GM18858 (cell line): ENCODE measurements around the gene TRAPPC2L.

Source experiments
- ATAC-seq: cut with Tn5 transposase; IDR thresholded peaks from one replicate; pipeline ENCODE4 v1.9.1; 2021; ENCODE audit not compliant: unreplicated experiment

TRAPPC2L gene

DNA sequence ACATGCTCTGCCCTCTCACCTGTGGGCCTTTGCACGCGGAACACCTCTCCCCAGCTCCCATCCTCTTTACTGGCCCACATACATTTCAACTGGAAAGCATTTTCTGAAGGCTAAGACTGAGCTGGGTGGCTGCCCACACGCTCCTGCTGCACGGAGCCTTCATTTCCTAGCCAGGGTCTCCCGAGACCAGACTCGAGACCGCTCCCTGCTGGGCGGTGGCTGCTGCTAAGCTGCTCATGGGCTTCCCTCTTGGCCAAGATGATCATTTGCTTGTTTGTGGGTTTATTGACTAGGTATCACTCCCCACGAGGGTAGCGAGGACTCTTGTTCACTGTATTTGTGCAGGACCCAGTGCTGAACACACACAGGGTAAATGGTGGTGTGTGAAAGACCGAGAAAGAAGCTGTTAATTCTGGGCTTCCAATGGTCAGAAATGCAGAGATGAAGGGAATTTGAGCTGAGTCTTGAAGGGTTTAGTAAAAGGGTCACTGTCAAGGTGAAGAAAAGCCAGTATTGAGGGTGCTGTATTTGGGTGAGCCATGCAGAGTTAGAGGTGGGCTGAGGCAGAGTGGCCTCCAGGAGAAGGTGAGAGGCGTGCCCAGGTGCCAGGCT, 907 bp downstream of the TRAPPC2L start:
- no peak for ATAC-seq

DNA sequence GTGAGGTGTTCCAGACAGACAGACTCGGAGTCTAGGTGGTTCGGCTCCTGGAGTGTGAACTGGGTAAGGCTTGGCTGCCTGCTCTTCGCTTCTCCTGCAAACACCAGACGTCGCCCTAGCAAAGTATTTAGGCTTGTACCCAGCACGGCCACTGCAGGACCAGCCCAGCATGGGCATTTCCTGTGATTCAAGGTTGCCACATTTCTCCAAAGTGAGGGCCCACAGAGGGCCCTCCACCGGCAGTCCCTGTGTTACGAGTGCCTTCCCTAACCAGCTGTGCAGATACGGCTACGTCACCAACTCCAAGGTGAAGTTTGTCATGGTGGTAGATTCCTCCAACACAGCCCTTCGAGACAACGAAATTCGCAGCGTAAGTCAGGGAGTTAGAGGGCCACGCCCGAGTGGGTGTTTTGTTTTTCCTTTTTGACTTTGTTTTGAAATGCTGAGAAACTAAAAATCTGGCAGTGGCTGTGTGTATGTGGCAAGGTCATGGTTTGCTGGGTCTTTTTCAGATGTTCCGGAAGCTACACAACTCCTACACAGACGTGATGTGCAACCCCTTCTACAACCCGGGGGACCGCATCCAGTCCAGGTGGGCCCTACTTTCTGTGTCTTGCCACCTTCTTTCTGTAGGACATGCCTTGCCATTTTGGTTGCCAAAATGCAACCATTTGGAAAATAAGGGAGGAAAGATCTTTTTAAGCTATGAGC, 2.6 kb downstream of the TRAPPC2L start:
- no peak for ATAC-seq

DNA sequence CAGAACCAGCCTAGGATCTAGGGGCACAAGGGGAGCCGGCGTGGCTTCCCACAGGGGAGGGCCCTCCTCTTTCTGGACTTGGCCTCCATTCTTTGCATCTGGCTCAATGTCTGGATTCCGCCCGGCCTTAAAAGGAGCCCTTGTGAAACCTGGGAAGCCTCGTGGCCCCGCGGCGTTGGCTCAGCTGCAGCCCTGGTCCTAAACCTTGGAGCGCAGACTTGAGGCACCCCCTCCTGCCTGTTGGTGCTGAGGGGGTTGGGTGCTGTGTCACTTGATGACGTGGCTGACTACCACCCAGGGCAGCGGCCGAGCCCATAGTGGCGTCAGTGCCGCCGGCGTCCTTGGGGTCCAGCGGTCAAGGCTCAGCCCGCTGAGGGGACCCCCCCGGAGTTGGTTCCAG, 4.4 kb downstream of the TRAPPC2L start:
- no peak for ATAC-seq

DNA sequence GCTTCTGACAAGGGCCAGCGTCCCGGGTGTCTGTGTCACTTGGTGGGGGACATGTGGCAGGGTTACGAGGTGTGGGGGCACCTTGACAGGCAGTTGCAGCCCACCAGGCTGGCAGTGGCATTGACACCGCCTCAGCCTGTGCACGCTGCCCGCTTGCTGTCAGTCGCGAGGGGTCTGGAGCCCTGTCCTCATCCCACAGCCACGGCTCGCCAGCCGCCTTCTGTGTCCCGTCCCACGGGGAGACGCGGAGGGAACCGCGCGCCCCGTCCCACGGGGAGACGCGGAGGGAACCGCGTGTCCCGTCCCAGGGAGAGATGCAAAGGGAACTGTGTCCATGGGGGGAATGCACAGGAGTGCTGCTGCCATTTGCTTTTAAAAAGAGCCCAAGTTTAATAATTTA, 6.0 kb downstream of the TRAPPC2L start:
- no peak for ATAC-seq

DNA sequence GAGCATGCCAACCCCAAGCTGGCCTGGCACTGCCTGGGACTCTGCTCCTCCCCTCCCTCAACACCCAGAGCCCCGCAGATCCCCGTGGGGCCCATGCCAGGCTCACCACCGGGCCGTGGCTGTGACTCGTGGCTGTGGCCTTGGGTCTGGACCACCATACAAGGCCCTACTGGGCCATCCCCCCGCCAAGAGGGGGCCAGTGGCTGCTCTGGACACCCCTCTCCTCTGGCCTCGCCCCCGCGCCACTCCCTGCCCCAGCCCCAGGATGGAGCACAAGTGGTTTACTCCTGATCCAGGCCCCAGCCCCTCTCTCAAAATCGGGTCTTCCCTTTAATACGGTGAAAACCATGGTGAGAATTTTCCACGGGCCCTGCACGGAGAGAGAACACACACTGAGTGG, 6.5 kb downstream of the TRAPPC2L start:
- no peak for ATAC-seq

DNA sequence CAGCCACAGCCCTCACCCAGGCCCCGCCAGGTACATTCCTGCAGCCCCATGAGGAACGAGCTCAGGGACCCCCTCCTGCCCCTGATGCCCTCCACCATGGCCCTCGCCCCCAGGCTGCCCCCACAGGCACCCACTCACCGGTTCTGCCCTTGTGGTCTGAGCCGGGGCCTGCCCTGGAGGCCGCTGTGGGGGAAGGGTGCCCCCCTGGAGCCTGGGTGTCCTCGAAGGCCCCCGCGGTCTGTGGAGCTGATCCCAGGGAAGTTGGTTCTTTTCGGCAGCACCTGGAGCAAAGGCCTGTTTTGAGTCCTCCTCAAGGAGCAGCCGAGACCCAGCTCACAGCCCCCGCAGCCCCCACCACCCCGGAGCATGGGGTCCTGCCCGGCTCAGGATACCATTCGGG, 7.2 kb downstream of the TRAPPC2L start:
- no peak for ATAC-seq

DNA sequence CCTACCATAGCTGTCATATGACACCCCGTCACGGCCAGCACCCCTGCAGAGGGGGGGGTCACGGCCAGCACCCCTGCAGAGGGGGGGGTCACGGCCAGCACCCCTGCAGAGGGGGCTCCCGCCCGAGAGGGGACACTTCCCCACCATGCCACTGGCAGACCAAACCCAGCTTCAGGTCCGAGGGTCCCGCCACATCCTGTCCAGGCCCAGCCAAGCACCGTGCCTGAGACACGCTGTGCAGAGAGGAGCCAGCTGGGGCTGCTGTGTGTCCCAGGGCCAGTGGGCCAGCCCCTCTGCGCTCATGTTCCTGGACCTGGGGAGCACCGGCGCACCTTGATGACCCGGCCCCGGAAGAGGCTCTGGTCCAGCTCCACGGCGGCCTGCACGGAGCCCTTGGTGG, 7.6 kb downstream of the TRAPPC2L start:
- no peak for ATAC-seq

DNA sequence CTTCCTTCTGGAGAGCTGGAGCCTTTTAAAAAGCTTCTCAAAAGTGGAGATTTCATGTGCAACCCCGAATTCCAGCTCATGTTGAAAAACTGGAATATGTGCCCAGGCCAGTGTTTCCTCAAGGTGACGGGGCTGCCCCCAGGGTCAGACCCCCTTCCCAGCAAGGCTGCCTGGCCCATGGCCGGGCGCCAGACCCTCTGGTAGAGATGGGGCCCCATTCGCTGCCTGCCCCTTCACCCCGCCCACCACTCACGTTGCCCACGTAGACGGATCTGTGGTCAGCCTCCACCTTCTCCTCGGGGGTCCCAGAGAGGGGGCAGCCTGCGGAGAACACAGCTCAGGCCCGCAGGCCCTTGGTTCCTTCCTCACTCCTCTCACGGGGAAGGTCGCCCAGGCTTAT, 8.4 kb downstream of the TRAPPC2L start:
- no peak for ATAC-seq

DNA sequence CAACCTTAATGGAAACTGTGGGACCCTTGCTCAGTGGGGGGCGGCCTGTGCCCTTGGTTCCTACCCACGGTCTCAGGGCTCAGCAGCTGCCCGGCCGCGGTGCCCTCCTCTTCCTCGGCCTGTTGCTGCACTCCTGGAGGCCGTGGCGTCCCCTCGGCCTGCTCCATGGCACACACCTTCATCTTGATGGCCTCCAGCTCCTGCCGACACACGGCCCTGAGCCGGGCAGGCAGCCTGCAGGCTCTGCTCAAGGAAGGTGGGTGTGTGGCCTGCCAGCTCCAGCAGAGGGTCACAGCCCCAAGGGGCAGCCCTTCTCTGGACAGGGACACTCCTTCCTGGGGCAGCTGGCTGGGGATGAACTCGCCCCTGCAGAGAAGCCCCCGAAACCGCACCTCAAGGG, 8.8 kb downstream of the TRAPPC2L start:
- ATAC-seq: no peak

DNA sequence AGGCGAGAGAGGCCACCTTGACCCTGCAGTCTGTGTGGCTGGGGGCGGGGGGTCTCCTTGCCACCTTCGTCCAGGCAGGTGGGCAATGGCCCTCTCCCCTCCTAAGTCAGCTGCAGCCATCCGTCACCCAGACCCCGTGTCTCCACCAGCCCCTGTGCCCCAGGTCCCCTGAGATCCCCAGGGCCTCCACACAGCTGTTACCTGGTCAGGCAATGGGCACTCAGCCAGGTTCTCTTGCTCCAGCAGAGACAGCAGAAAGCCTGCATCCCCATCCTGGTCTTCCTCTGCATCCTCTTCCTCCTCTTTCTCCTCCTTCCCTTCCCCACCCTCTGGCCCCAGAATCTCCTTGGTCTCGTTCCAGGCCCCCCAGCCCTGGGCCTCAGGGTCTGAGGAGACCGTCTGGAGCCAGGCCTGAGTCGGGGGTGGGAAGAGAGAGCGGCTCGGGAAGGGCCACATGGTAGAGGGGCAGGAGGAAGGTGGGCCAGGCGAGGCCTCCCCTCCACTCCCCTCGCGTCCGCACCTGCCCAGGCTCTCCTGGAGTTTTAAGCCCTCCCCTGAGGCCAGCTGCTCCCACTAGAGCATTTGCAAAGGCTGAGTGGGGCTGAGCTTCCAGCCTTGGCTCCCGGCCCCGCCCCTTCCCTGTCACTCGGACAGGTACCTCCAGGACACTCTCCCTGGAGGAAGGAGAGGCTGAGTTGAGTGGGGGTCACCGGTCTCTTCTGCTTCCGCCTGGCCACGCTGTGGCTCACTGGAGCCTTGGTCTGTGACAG, 9.4 kb downstream of the TRAPPC2L start, which contains the start of gene PABPN1L:
Gene PABPN1L, minus strand, starts transcription at position 510 of the 770 bp plus-strand sequence. Its CDS starts 54 bp downstream, at position 456.
- ATAC-seq: no peak

DNA sequence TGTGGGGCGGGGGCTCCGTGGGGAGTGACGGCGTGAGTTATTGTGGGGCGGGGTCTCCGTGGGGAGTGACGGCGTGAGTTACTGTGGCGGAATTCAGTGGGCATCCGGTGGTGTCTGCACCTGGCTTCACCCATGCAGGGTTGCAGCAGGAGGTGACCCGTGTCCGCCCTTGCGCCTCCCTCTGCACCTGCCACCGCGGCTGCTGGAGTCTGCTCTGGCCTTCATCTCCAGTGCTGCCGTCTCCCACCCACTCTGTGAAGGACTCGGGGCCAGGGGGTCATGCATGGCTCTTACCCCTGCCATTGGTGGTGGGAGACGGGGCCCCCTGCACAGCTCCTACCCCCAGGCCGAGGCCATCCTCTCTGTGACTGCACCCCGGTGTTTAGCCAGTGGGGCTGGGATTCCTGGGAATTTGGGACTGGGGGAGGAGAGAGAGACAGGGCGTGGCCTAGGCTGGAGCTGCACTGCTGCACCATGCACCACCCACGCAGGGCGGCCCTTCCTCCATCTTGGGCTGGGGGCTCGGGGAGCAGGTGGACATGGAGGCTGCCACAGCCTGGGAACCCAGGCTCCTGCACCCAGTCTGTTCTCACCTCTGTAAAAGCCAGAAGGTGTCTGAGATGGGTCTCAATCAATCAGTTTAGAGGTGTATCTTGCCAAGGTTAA, 10.8 kb downstream of the TRAPPC2L start:
- ATAC-seq: no peak

DNA sequence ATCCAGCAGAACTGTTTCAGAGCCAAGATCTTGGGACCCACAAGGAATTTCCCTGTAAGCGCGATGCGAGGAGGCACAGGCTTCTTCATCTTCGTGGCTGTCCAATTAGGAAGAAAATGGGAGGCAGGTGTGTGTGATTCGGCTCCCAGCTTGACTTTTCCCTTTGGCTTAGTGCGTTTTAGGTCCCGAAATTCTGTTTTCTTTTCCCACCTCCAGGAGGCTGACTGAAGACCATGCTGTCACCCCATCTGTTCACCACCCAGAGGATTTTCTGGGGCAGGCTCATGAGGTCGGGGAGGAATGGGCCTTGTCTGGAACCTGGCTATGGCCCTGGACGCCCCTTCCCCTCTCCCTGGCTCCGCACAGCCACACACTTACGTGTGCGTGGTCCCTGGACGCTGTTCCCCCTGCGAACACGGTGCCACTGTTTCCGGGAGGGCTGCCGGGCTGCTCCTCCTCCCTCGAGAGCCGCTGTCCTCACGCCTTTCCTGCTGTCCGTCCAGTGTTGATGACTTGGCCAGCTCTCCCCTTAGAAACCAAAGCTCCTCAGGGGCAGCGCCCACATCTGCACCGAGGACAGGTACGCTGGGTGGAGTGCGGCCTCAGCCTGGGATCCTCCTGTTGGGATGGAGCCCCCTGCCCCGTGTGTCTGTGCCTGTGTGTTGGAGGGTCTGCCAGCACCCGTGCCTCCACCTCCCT, 12.2 kb downstream of the TRAPPC2L start:
- ATAC-seq: no peak

DNA sequence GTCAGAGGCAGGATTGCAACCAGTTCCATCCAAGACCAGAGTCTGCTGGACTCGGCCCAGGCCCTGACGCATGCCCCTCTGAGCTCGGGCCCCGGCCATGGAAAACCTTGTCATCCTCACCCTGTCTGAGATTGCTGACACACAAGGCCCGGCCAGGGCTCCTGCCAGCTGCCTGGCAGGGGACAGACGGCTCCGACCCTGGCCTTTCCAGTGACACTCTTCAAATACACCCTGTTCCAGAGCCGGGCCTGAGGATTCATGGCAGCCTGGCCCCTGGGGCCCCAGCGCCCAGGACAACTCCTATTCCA, 12.7 kb downstream of the TRAPPC2L start:
- ATAC-seq: no peak

DNA sequence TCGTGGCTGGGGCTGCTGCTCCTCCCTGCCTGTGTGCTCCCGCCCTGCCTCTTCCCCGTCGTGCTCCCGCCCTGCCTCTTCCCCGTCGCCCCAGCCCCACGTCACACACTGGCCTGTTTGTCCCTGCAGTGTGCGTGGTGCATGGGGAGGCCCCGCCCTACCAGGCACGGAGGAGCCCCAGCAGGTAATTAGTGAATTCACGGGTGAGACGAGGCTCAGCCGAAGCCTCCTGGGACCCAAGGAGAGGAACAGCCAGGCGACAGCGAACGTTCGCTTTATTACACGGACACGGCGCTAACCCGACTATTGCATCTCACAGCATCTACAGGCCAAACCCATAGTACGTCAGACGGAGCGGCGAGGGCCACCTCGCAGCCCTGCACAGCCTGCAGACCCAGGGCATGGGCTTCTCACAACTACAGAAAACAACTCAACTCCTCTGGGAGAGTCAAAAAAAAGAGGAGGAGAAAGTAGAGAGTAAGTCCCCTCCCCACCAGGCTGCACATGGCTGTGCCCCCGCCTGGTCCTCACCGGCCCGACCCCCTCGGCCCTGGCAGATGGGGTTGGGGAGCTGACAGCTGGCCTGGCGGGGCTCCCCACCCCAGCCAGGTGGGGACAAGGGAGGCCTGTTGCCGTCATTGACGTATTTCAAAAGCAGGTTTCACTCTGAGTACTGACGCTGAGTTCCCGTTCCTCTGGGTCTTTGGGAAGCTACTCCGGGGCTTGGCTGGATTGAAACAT, 13.9 kb downstream of the TRAPPC2L start:
- no peak for ATAC-seq

DNA sequence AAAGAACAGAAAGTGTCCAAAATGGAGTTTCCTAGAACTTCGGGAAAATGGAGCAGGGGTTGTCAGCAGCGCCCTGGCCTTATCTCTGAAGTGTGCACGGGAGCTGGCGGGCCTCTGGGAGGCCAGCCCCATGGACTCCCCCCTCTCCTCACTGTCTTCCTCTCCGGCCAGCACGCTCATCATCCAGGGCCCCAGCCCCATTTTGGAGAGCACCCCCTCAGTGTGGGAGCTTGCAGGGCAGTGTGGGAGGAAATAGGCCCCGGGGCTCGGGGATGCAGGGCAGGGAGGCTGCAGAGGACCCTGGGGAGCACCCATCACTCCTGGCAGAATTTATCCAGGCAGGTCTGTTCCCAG, 14.4 kb downstream of the TRAPPC2L start:
- no peak for ATAC-seq

DNA sequence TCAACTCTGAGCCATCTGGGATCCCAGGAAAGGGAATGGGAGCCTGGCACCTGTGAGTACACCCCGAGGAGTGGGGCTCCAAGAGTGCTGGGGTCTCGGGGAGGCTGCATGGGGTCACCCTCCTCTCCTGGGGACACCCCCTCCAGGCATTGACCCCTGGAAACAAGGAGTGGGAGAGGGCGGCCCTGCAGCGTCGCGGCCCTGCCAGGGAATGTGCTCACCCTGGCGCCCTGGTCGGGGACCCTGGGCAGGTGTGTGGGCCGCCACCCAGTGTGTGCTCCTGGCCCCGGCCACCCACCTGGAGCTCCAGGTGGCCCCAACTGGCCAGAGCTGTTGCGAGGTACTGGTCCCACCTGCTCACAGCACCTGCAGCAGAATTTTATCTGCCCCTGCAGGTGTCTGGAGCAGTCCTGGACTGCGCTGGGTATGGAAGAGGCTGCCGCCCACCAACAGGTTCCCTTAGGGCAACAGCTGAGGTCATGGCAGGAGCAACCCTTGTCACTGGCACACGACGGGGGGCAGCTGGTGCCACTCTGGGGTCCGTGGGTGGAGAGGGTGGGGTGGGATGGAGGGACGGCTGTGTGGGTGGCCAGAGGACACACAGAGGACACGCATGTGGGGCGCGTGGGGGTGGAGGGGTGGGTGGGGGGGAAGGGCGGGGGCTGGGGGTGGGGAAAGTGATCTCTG, 14.9 kb downstream of the TRAPPC2L start:
- ATAC-seq: no peak

DNA sequence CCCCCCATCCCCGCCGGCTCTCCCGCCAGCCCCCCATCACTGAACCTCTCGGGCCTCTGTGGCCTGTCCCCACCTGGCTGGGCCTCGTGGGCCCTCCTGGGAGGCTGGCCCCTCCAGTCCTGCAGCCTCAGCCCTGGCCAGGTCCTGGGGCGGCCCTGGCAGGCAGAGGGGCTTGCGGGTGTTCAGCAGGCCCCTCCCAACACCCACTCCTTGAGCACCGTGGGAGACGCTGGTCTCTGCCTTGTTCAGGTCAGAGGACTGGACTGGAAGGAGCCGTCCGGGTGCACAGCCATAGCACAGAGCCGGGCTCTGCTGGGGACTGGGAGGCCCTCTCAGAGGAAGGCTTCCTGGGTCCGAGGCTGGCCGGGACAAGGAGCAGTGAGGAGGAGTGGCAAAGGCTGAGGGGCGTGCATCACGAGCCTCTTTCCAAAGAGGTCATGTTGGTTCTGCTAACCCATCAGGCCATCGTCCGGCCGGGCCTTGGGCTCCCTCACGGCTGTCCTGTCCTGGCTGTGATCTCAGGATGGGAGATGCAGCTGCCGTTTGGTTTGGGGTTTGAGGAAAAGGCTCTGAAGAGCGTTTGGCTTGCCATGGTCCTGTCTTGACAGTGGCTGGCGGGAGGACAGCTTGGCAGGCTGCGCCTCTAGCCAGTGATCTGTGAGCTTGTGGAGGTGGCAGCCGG, 15.9 kb downstream of the TRAPPC2L start:
- no peak for ATAC-seq

DNA sequence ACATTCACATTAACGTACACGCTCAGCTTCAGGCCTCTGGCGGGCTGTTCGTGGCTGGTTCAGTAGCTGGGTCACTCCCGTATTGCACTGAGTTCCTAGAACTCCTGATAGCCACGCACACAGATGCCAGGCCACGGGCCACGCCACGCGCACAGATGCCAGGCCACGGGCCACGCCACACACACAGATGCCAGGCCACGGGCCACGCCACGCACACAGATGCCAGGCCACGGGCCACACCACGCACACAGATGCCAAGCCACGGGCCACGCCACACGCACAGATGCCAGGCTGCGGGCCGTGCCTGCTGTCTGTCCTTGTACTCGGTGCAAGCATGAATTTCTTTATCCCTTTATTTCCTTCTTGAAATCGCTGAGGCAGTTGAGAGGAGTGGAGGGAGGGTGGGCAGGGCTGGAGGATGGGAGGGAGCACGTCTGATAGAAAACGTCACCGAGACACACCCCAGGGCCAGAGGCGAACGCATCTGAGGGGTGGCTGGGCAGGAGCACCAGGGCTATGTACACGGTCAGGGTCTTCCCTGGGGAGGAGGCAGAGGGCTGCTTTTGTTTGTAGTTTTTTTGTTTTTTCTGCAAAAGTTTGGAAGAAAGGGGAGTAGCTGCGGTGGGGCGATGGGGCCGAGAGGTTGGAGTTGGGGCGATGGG, 18.1 kb downstream of the TRAPPC2L start:
- ATAC-seq: no peak

DNA sequence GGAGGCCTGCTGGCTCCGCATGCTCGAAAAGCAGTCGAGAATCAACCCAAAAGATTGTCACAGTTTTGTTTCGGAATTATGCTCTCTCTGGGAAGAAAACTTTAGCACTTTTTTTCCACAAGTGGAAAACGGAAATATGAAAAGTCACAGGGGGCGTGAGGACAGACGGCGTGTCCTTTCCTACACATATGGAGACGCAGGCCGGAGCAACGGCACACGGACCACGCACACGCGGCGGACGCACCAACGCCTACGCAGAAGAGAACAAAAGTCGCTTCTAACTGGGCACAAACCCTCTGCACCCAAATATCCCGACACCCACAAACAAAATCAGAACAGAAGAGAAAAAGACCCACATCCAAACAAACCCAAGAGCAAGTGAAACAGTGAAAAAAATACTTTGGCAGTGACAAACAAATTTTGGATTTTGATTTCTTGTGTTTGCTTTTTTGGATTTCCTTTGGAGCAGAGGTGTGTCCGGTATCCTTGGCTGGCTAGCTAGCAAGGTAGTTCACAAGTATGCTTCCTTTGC, 18.8 kb downstream of the TRAPPC2L start:
- ATAC-seq: no peak
